Daoy (cell line): Measurements from ENCODE around the gene ZNF254. TPM values are rescaled to one million over a fixed set of nuclear protein-coding genes. Genes with fewer than 3 reads are reported as not detected.
A peak's percentile ranks its signal among the peaks of the same experiment; 100 is the strongest.
"Not testable (repeated sequence)": the region's sequence is repeated elsewhere in the genome, so short reads cannot be mapped to it uniquely, and the experiment has no call there.

Experiments used
- DNase-seq: peaks from one replicate; pipeline ENCODE4 v3.0.0-alpha.2; 2015; ENCODE audit warnings: low read depth
- total RNA-seq: library from RNA; depleted of rRNA; stranded (reverse); fragments of >200 nt; shearing (Covaris generic); gene quantifications from 2 replicates; pipeline ENCODE4 v1.2.3, GENCODE V29; 2014

Gene ZNF254
- total RNA-seq, 1 experiment from 2014 or later, result 9.9 TPM

DNA sequence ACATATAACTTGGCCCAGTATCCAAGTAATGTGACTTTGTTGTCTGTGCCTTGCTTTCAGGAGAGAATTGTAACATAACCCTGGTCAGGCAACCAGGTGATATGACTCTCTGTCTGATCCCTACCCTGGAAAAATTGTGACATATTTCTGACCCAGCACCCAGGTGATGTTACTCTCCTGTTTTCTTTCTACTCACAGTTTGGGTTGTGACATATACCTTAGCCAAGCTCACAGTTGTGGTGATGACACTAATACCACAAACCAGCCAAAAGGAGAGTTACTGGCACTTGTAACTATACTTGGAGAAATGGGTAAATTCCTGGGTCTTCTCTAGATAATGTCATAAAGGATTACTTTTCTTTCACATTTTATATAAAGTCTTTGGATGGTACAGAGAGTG lies 14.3 kb upstream of the ZNF254 start:
- DNase-seq, result no peak

- no peak for DNase-seq
Measured at GRCh38 chr19:24073807-24074206, 13.2 kb upstream of the ZNF254 start.

- peak; percentile 10 for DNase-seq
Measured at GRCh38 chr19:24074720-24075454, 12.1 kb upstream of the ZNF254 start.

DNA sequence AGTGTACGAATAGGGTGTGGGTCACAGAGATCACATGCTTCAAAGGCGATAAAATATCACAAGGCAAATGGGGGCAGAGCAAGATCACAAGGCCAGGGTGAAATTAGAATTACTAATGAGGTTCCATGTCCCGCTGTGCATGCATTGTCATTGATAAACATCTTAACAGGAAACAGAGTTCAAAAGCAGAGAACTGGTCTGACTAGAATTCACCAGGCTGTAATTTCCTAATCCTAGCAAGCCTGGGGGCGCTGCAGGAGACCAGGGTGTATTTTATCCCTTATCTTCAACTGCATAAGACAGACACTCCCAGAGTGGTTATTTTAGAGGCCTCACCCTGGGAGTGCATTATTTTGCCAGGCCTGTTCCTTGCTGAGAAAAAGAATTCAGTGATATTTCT lies 11.5 kb upstream of the ZNF254 start:
- DNase-seq, result not testable (repeated sequence)

DNA sequence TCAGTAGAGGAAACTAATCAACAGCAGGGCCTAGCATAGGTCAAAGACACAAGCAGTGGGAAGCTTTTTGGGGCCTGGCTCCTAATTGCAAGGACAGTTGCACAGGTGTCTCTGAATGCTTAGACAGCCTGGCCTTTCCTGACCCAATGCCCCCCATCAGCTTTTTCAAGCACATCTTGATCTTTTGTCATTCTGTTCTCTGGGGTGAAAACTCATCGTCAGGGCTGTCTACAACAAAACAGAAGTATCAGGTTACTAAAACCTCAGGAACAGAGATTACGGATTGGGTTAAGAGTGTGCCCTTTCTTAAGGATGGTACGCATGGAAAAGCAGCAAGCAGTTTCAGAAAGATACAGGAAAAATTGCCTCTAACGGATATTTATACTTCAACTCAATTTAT lies 8.3 kb upstream of the ZNF254 start:
- no peak for DNase-seq

- no peak for DNase-seq
Measured at GRCh38 chr19:24081056-24081455, 5.9 kb upstream of the ZNF254 start.

- DNase-seq, result no peak
Measured at GRCh38 chr19:24098359-24098758, 11.4 kb downstream of the ZNF254 start.

GRCh38 chr19:24099829-24100228 lies 12.8 kb downstream of the ZNF254 start:
- DNase-seq, result no peak

GRCh38 chr19:24100597-24100996 lies 13.6 kb downstream of the ZNF254 start:
- DNase-seq, result not testable (repeated sequence)

- DNase-seq, result no peak
Measured at GRCh38 chr19:24101459-24102115, 14.6 kb downstream of the ZNF254 start.

GRCh38 chr19:24127601-24128000 lies 40.6 kb downstream of the ZNF254 start:
- DNase-seq, result no peak

DNA sequence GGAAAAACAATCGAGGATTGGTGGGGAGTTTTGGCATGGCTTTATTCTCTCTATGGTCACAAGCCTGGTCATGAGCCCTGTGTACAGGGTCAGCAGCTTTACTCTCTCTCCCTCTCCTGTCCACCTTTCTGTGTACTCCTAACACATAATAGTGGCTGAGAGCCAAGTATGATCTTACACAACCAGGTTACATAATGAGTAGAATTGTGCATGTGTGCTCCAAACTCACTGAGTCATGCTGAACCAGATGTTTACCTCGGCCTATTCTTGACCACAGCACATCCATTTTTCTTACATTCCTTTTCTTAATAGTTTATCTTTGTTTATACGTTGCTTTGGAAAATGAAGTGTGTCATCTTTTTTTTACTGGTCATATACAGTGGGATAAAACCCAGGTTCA lies 53.1 kb downstream of the ZNF254 start:
- peak; percentile 30 for DNase-seq

GRCh38 chr19:24140591-24140990 lies 53.6 kb downstream of the ZNF254 start:
- DNase-seq, result no peak

DNA sequence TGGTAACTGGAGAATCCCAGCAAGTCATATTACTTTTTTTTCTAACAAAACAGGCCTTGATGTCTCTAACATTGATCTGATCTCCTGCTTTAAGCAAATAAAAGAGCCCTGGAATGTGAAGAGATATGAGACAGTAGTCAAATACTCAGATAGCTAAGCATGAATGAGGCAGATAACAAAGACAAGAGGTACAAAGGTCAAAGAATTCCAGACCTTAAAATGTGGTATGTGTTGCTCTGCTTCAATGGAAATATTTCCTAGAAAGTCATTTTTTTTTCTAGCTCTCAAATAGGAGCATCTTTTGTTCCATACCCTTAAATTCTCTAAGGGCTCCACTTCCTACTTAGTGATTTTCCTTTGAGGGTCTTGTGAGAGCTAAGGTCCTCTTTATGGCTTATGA lies 54.6 kb downstream of the ZNF254 start:
- no peak for DNase-seq

DNA sequence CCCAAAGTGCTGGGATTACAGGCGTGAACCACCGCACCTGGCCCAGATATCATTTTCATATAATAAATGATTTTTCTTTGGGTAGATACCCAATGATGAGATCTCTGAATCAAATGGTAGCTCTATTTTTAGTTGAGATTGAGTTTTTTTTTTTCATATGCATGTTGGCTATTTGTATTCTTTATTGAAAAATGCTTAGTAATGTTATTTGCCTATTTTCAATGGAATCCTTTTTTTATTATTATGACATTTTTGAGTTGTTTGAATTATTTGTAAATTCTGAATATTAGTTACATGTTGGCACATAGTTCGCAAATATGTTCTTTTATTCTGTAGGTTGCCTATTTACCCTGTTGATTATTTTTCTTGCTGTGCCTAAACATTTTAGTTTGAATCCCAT lies 55.8 kb downstream of the ZNF254 start:
- no peak for DNase-seq

DNA sequence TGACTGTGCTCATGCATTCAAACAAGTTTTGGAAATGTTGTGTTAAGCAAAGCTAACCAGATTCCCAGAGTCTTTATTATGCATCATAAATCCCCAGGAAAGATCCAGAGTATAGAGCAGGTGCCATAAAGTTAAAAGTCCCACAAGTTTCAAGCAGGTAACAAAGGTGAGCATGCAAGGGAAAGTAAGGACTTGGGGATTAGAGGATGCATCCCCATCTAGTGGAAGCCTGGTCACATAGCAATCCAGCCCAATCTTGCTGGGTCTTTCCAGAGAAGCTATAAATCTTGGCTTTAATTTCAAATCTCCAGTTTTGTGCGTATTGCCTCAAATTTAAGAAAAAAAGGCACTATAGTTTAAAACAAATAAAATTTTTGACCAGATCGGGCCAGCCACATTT lies 72.7 kb downstream of the ZNF254 start:
- no peak for DNase-seq

GRCh38 chr19:24166055-24166454 lies 79.1 kb downstream of the ZNF254 start:
- DNase-seq, result no peak

DNA sequence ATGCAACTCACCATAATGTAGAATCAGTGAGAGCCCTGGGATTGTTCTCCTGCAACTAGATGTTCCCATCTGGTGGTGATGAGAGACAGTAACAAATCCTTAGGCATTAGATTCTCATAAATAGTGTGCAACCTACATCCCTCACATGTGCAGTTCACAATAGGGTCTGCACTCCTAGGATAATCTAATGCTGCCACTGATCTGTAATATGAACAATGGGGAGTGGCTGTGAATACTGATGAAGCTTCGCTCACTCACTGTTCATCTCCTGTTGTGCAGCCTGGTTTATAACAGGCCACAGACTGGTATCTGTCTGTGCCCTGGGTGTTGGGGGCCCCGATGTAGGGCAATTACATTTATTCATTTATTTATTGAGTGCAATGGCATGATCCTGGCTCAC lies 86.9 kb downstream of the ZNF254 start:
- DNase-seq, result no peak

DNA sequence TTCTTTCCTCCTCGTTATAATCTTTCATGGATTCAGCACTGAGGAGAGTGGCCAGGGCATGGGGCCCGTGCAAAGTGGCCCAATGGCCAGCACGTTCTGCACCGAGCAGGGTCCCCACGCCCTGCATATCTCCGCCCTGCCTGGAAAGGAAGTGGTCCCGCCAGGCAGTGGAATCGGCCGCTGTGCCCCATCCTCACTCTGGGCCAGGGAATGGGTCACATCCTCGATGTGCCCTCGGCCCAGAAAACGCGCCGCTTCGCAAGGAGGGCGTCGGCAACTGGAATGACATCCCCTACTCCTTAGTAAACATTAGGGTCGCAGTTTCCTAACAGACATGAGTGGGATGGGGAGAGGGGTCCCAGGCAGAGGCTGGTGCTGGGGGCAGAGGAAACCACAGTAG lies 90.7 kb downstream of the ZNF254 start:
- no peak for DNase-seq

DNA sequence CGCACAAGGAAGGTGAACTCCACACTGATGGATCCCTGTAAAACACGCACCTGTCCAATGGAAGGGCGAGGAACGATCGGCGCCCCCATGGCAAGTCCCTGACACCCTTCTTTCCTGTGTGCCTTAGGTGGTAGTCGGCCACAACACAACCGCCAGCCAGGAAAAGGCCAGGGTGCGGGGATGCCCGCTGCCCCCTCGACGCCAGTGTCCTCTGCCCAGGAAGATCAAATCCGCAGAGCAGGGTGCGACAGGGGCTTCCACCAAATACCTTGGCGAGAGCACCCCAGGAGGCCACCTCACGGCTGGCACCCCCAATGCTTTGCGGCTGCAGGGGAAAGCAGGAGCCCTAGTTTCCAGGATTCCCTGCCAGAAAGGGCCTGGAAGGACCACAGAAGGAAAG lies 91.2 kb downstream of the ZNF254 start:
- DNase-seq, result no peak
